HepG2 (cell line): Measurements from ENCODE around the gene EHBP1. TPM values are rescaled to one million over a fixed set of nuclear protein-coding genes. Genes with fewer than 3 reads are reported as not detected.
A peak's percentile ranks its signal among the peaks of the same experiment; 100 is the strongest.

Source experiments
- BRCA1 ChIP-seq: sonication (generic); formaldehyde crosslinking; IDR thresholded peaks from 2 replicates; pipeline ENCODE4 v1.4.0; 2020; ENCODE audit warnings: missing genetic modification reagents
- CHD4 ChIP-seq: fragments of 200-600 bp; sonication (generic); IDR thresholded peaks from 2 replicates; pipeline ENCODE4 v1.7.0; 2017; ENCODE audit warnings: mild to moderate bottlenecking, low read length, borderline replicate concordance
- IRF2 ChIP-seq: IDR thresholded peaks from 2 replicates; pipeline ENCODE4 v1.6.1; 2018; ENCODE audit warnings: missing genetic modification reagents, missing compliant biosample characterization
- PITX1 ChIP-seq: sonication (generic); formaldehyde crosslinking; IDR thresholded peaks from 2 replicates; pipeline ENCODE4 v1.5.1; 2020; ENCODE audit warnings: mild to moderate bottlenecking, missing genetic modification reagents
- TEAD2 ChIP-seq: sonication (generic); formaldehyde crosslinking; IDR thresholded peaks from 2 replicates; pipeline ENCODE4 v1.9.0; 2021; ENCODE audit warnings: missing genetic modification reagents
- TEF ChIP-seq: sonication (generic); formaldehyde crosslinking; IDR thresholded peaks from 2 replicates; pipeline ENCODE4 v1.5.0; 2020; ENCODE audit warnings: missing genetic modification reagents
- ZFAT ChIP-seq: sonication (generic); formaldehyde crosslinking; conservative IDR thresholded peaks from 2 replicates; pipeline ENCODE4 v1.8.1; 2023; ENCODE audit warnings: missing genetic modification reagents, inconsistent platforms
- ZSCAN21 ChIP-seq: sonication (generic); formaldehyde crosslinking; IDR thresholded peaks from 2 replicates; pipeline ENCODE4 v1.8.0; 2022; ENCODE audit warnings: mild to moderate bottlenecking, missing genetic modification reagents, moderate library complexity, borderline replicate concordance
- polyA plus RNA-seq, 8 experiments: library from polyadenylated mRNA; depleted of rRNA in 3 of 8; stranded (reverse) in 7 of 8; unstranded in 1 of 8; fragments of >200 nt; fragmentation: Illumina TruSeq in 4 of 8; extraction: Trizol in 4 of 8; gene quantifications; 2 replicates each; pipeline versions ENCODE4 v1.2.1 to v1.2.3, GENCODE V29; 2011 to 2016; ENCODE audit warnings: low read depth in 4 of 8, missing spikeins in 1 of 8, mixed read lengths in 1 of 8; ENCODE audit not compliant: insufficient read depth in 1 of 8
- total RNA-seq, 5 experiments: library from RNA; depleted of rRNA; stranded (reverse); fragments of >200 nt; fragmentation: Illumina TruSeq; extraction: Trizol; gene quantifications; 2 replicates each; pipeline ENCODE4 v1.2.3, GENCODE V29; 2016; ENCODE audit warnings: low read depth in 1 of 5
- TF ChIP-seq, protein P1 (sequence below): IDR thresholded peaks from 2 replicates; pipeline ENCODE4 v1.6.1; 2012; ENCODE audit warnings: inconsistent platforms
- TF ChIP-seq, protein P2 (sequence below): sonication (generic); formaldehyde crosslinking; IDR thresholded peaks from 2 replicates; pipeline ENCODE4 v1.5.0; 2020; ENCODE audit warnings: missing genetic modification reagents
- TF ChIP-seq, protein P3 (sequence below): sonication (generic); formaldehyde crosslinking; IDR thresholded peaks from 2 replicates; pipeline ENCODE4 v1.4.0; 2020; ENCODE audit warnings: missing genetic modification reagents, borderline replicate concordance
- TF ChIP-seq, protein P4 (sequence below), 2 experiments: fragments of 450-650 bp in 1 of 2; sonication (generic) in 1 of 2; formaldehyde crosslinking in 1 of 2; IDR thresholded peaks; 2 replicates each; pipeline versions ENCODE4 v1.6.1 to v1.8.0; 2016 to 2022; ENCODE audit warnings: antibody characterized with exemption in 1 of 2, mild to moderate bottlenecking in 1 of 2, missing genetic modification reagents in 1 of 2
- TF ChIP-seq, protein P5 (sequence below): IDR thresholded peaks from 2 replicates; pipeline ENCODE4 v1.6.1; 2016; ENCODE audit warnings: low read depth, control low read depth

The EHBP1 gene
- total and polyA plus RNA-seq, 2 of the 13 experiments (the other 11 are each of a cell fraction or from before 2014, with no cell fraction given): 93.5 to 146 TPM

DNA sequence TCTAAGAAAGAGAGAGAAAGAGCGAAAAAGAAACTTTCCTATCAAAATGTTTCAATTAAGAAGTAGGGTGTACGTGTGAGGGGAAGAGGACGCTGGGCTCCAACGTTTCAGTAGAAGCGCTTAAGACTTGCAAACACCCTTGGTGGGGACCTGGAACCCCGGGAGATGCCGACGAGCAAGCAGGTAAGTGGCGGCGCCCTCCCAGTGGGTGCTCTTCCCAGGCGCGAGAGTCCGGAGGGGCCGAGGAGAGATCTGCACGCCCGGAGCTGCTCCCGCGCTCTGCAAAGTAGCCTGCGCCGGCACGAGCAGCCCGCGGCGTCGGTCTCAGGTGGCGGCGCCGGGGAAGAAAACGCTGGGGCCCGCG, 344.4 kb downstream of the EHBP1 start (continued):
- TF ChIP-seq, protein P1, sequence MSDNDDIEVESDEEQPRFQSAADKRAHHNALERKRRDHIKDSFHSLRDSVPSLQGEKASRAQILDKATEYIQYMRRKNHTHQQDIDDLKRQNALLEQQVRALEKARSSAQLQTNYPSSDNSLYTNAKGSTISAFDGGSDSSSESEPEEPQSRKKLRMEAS: peak; percentile 76
- TF ChIP-seq ZFAT (CRISPR knock-in tag): 0 out of 2 replicates have a peak, but pooled peaks have one; percentile 71
- TF ChIP-seq, protein P2, sequence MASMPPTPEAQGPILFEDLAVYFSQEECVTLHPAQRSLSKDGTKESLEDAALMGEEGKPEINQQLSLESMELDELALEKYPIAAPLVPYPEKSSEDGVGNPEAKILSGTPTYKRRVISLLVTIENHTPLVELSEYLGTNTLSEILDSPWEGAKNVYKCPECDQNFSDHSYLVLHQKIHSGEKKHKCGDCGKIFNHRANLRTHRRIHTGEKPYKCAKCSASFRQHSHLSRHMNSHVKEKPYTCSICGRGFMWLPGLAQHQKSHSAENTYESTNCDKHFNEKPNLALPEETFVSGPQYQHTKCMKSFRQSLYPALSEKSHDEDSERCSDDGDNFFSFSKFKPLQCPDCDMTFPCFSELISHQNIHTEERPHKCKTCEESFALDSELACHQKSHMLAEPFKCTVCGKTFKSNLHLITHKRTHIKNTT: 0 out of 2 replicates have a peak, but pooled peaks have one; percentile 59
- TF ChIP-seq, protein P3, sequence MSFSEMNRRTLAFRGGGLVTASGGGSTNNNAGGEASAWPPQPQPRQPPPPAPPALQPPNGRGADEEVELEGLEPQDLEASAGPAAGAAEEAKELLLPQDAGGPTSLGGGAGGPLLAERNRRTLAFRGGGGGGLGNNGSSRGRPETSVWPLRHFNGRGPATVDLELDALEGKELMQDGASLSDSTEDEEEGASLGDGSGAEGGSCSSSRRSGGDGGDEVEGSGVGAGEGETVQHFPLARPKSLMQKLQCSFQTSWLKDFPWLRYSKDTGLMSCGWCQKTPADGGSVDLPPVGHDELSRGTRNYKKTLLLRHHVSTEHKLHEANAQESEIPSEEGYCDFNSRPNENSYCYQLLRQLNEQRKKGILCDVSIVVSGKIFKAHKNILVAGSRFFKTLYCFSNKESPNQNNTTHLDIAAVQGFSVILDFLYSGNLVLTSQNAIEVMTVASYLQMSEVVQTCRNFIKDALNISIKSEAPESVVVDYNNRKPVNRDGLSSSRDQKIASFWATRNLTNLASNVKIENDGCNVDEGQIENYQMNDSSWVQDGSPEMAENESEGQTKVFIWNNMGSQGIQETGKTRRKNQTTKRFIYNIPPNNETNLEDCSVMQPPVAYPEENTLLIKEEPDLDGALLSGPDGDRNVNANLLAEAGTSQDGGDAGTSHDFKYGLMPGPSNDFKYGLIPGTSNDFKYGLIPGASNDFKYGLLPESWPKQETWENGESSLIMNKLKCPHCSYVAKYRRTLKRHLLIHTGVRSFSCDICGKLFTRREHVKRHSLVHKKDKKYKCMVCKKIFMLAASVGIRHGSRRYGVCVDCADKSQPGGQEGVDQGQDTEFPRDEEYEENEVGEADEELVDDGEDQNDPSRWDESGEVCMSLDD (CRISPR knock-in tag): 0 out of 2 replicates have a peak, but pooled peaks have one; percentile 53
- TF ChIP-seq, protein P4, sequence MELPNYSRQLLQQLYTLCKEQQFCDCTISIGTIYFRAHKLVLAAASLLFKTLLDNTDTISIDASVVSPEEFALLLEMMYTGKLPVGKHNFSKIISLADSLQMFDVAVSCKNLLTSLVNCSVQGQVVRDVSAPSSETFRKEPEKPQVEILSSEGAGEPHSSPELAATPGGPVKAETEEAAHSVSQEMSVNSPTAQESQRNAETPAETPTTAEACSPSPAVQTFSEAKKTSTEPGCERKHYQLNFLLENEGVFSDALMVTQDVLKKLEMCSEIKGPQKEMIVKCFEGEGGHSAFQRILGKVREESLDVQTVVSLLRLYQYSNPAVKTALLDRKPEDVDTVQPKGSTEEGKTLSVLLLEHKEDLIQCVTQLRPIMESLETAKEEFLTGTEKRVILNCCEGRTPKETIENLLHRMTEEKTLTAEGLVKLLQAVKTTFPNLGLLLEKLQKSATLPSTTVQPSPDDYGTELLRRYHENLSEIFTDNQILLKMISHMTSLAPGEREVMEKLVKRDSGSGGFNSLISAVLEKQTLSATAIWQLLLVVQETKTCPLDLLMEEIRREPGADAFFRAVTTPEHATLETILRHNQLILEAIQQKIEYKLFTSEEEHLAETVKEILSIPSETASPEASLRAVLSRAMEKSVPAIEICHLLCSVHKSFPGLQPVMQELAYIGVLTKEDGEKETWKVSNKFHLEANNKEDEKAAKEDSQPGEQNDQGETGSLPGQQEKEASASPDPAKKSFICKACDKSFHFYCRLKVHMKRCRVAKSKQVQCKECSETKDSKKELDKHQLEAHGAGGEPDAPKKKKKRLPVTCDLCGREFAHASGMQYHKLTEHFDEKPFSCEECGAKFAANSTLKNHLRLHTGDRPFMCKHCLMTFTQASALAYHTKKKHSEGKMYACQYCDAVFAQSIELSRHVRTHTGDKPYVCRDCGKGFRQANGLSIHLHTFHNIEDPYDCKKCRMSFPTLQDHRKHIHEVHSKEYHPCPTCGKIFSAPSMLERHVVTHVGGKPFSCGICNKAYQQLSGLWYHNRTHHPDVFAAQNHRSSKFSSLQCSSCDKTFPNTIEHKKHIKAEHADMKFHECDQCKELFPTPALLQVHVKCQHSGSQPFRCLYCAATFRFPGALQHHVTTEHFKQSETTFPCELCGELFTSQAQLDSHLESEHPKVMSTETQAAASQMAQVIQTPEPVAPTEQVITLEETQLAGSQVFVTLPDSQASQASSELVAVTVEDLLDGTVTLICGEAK (IDR thresholded peaks at IDR 0.05): no peak
- TF ChIP-seq, protein P4 (CRISPR knock-in tag; IDR thresholded peaks at IDR 0.05): peak; percentile 35; the same call in 1 of the 2 replicates
- TF ChIP-seq, protein P5, sequence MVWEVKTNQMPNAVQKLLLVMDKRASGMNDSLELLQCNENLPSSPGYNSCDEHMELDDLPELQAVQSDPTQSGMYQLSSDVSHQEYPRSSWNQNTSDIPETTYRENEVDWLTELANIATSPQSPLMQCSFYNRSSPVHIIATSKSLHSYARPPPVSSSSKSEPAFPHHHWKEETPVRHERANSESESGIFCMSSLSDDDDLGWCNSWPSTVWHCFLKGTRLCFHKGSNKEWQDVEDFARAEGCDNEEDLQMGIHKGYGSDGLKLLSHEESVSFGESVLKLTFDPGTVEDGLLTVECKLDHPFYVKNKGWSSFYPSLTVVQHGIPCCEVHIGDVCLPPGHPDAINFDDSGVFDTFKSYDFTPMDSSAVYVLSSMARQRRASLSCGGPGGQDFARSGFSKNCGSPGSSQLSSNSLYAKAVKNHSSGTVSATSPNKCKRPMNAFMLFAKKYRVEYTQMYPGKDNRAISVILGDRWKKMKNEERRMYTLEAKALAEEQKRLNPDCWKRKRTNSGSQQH: no peak
- no peak for TF ChIP-seq CHD4
- peak; percentile 88; the same call in 1 of the 2 replicates for TF ChIP-seq BRCA1
- TF ChIP-seq TEAD2 (CRISPR knock-in tag): peak; percentile 55; the same call in 1 of the 2 replicates
- TF ChIP-seq IRF2: no peak
- TF ChIP-seq PITX1 (CRISPR knock-in tag): no peak
- 0 out of 2 replicates have a peak, but pooled peaks have one; percentile 61 for TF ChIP-seq ZSCAN21
- no peak for TF ChIP-seq TEF (CRISPR knock-in tag)
